NCI-H2171 treated with DMSO at 0.1 percent for 48 hours (cell line): ENCODE data around the gene ABCG1.
"Not testable (repeated sequence)": the region's sequence is repeated elsewhere in the genome, so short reads cannot be mapped to it uniquely, and the experiment has no call there.

ENCODE experiments used
- DNase-seq: peaks from one replicate; lab custom pipeline; 2025; lab: John Stamatoyannopoulos, UW

Gene ABCG1

DNA sequence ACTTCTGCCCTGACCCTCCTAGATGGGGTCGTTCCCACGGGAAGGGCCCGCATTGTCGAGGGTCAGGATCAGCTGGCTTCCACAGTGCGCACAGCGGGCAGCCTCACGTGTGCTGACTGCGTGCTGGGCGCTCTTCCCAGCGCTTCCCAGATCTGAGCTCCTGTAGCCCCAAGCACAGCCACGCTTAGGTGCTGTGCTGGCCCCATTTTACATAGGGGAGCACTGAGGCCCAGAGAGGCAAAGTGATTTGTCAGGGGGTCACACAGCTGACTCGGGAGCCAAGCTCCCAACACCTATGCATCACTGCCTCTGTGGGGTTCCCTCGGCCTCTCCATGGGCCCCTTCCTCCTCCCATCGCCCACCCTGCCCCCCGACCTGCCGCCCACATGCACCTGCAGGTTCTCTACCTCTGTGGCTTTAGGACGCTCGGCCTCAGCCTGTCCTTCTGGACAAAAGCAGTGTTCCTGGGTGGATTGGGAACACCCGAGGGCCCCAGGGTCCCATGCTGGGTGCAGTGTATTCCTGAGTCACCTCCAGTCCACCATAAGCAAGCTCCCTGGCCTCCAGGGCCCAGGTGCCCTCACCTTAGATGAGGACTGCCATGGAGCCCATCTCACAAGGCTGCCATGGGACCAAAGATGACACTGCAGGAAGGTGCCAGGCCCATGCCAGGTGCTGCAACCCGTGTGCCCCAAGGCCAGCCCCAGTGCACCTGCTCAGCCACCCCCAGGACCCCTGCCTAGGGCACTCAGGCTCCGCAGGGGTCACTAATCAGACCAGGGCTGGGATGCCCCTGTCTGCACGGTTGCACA lies 73.0 kb downstream of the ABCG1 start:
- DNase-seq = no peak

DNA sequence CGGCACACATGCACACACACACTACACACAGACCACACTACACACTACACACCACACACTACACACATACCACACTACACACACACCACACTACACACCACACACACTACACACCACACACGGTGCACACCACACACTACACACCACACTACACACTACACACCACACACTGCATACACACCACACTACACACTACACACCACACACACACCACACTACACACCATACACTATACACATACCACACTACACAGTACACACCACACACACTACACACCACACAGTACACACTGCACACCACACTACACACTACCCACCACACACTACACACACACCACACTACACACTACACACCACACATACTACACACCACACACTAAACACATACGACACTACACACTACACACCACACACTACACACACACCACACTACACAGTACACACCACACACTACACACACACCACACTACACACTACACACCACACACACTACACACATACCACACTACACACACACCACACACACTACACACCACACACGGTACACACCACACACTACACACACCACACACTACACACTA lies 73.7 kb downstream of the ABCG1 start:
- not testable (repeated sequence) for DNase-seq

DNA sequence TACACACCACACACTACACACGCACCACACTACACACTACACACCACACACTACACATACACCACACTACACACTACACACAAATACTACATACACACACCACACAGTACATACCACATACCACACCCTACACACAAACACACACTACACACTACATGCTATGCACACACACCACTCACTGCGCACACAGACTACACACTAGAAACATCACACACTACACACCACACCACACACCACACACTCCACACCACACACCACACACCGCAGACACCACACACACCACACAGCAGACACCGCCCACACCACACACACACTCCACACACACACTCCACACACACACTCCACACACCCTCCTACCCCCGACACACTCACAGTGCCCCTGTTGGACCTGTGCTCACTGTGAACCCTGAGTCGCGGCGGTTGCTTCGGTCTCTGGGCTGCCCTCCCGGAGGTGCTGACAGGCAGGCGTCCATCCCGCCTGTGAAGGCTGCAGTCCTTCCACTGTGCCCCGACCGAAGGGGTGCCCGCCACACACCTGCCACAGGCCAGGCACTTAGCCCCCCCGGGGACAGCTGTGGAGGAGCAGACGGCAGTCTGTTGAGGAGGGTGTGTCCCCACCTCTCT lies 74.8 kb downstream of the ABCG1 start:
- DNase-seq = peak; percentile 29

DNA sequence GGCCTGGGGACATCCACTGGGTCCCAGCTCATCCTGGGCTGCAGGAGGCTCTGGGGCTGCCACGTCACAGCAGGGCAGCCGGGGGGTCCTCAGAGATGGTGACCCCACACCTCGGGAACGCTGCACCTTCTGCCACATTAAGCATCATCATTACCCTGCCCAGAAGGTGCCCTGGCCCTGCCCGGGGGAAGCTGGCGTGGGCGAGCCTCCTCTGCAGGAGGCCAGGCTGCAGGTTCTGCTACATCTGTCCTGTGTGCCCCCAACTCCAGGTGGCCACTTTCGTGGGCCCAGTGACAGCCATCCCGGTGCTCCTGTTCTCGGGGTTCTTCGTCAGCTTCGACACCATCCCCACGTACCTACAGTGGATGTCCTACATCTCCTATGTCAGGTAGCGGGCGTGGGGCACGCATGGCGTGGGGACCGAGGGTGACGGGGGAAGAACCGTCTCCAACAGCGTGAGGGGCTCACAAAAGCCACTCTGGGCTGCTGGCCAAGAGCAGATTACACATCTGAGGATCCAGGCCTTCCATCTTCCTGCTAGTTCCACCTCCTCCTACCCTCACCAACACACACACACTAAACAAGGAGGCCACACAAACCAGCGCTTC lies 75.4 kb downstream of the ABCG1 start:
- DNase-seq = no peak

DNA sequence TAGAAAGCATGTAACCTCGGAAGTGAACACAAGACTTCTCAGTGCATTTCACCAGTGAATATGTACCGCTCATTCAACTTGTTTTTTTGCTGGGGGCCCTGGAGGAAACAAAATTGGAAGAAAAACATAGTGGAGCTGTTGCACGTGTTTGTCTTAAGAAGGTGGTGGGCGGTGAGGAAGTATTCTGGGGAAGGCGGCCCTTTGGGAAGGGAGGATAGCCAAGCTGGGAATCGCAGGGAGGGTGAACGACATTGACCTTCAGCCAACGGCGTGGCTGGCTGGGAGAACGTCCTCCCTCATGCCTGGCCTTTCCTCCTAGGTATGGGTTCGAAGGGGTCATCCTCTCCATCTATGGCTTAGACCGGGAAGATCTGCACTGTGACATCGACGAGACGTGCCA lies 76.9 kb downstream of the ABCG1 start:
- no peak for DNase-seq

DNA sequence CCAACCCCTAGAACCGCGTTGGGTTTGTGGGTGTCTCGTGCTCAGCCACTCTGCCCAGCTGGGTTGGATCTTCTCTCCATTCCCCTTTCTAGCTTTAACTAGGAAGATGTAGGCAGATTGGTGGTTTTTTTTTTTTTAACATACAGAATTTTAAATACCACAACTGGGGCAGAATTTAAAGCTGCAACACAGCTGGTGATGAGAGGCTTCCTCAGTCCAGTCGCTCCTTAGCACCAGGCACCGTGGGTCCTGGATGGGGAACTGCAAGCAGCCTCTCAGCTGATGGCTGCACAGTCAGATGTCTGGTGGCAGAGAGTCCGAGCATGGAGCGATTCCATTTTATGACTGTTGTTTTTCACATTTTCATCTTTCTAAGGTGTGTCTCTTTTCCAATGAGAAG lies 77.6 kb downstream of the ABCG1 start:
- no peak for DNase-seq

DNA sequence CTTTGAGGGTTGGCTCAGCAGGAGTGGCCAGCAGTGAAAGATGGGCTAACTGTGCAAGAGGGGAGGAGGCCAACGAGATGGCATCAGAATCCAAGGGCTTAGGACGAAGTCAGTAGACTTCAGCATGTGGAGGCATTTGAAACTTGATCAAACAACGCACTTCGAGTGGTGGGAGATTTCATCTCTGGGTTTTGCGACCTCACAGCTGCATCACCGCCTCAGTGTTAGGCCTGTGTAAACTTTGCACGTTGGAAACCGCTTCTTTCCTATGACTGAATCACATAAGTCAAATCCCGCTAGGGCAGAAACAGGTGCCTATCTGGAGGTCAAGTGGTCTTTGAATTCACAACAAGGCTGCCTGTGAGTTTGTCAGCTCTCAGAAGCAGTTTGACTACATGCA lies 78.4 kb downstream of the ABCG1 start:
- DNase-seq = no peak

DNA sequence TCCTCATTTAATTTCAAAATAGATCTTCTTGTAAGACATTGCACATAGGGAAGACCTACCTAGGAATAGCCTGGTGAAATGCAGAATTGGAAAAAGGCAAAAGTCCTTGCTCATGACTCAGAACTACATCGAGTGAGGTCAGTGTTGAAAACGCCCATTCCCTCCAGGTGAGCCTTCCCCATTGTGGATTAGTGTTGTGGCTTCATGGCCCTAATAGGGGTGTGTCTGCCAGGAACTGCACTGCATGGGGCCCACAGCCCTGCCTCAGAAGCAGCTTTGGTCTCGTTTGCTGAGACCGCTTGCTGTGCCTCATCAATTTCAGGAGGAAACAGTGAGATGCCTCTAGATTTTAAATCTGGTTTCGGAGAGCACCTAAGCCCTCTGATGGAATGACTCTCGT lies 79.3 kb downstream of the ABCG1 start:
- no peak for DNase-seq

DNA sequence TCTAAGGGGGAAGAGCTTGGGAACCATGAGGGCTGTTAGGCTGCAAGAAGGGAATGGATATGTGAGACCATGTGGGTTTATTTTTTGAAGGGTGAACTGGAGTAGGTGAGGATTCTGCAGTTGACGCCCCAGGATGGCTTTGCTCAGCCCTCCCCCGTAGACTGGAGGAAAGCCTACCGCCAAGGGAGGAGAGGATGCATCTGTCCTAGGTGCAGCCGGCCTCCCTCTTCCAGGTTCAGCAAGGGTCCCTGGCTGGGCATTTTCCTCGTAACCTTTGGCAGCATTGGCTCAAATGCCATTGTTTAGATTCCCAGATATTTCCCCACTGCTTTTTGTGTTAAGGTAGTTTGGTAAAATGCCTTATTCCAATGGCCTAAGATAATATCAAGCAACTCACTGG lies 79.7 kb downstream of the ABCG1 start:
- DNase-seq = no peak

DNA sequence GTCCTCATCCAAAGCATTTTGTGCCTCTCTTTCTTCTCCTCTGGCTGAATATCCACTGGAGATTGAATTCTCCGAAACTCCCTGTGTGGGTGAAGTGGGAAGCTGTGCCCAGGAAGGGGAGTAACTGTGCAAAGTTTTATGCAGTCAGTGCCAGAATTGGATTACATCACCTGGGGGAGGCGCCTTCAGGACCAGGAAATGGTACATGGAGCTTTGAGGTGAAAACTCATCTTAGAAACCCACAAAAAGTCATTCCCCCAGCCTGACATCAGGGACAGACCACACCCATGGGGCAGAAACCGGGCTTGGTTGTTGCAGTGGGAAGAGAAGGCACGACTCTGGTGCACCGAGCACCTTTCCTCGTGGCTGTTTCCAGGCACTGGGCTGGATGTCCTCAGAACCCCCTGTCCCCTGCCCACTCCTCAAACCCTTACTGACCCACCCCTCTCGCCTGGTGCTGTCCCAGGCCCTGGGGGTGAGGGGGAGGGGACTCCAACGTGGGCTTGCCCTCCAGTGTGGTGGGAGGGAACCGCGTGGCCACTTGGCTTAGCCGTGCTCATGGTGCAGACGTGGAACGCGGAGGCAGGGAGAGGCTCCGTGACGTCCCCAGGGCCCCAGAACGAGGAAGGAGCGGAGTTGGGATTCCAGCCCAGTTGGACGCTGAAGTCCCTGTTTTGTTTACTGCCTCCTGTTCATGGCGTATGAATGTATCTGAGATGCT lies 80.5 kb downstream of the ABCG1 start:
- no peak for DNase-seq

DNA sequence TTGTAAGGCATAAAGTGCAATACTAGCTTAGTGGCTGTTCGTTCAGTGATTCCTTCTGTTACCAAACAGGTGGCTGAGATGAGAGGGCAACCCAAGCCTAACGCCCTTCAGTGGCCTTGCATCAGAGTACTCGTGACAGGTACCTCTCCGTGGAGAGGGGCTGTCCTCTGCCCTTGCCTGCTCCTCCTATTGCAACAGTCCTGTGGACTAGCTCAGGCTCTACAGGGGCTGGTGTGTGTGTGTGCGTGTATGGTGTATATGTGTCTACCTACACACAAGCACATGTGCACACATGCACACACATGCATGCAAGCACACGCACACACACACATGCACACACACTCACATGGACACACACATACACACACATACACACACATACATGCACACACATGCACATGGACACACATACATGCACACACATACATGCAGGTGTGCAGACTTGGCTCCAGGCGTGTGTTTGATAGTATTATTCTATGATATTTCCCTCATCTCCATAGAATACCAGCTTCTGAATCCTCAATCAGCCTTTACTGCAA lies 81.2 kb downstream of the ABCG1 start:
- no peak for DNase-seq

DNA sequence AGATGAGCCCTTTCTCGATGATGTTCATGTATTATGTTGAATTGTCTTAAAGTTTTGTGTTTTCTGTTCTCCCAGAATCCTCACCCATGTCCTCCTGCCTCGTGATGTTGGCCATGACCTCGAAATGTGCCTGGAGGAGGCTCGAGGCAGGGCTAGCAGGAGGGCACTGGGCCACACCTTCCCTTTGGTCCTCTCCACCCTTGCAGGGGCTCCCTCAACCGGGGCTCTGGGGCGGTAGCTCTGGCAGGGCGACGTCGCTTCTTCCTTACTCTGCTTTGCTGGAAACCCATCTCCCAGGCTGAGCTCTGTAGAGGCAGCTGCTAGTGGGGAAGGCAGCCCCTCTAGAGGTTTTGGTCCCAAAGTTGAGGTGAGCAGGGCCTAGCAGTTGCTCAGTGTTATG lies 82.0 kb downstream of the ABCG1 start:
- no peak for DNase-seq

DNA sequence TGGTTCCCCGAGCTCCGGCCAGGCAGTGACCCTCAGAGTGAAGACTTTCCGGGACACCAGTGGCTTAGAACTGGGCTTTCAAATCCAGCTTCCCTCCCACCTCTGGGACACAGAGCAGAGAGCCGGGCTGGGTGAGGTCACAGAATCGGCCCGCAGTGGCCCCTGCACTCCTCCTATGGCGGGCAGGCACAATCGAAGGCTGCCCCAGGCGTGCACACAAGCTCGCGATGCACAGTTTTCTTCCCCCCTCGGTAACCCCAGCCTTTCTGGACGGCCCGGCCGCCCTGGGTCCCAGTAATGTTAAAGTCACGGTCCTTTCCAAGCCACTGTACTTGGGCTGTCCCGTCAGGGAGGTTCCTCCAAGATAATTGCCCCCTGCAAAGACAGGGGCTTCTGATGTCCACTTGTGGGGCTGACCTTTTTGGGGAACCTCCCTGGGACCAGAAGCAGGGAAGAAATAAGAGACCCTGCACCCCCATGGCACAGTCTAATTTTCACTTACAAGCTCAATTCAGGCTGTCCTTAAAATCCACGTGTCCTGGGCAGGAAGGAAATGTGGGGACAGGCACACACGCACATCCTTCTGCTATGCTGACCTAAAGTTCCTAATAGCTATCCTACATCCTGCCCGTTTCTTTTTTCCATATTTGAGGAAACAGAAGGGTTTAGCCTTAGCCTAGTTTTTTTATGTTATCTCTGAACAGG lies 82.6 kb downstream of the ABCG1 start:
- DNase-seq = no peak

DNA sequence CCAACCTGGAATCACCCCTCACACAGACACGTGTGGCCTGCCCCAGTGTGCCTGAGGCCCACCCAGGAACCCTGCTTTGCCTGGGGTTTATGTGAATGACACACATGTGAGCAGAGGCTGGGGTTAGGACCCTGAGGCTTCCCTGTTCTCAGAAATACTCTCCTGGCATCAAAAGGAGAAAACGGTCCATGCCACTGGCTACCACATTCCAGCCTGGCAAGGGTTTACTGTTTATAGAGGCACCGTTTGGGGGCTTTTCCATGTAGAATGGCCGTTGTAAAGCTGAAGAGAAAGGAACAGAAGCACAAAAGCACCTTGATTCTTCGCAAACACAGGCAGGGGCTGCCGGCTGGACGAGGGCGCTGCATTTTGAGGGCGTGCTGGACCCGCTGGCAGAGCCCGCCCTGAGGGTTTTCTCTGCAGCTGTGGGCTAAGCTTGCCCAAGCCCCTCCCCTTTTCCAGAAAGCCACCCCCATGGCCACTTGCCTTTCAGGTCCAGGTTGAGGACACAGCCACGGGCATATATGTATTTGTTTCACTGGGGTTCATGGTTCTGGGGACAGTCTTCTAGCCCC lies 83.2 kb downstream of the ABCG1 start:
- no peak for DNase-seq

DNA sequence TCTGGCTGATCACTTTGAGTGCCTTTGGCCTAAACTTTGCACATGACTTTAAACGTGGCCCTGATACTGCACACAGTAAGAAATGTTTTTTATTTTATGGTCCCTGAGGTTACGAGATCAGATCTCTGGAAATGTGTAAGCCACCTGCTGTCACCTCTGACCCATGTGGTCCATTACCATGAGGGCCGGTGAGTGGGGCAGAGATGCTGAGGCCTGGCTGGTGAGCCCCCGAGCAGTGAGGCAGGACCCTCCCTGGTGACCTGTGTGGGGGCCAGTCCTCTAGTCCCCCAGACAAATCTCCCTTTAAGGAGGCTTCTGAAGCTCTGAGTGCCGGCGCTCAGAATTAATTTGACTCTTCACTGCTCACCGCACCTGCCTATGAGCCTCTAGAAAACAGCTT lies 83.9 kb downstream of the ABCG1 start:
- DNase-seq = no peak

DNA sequence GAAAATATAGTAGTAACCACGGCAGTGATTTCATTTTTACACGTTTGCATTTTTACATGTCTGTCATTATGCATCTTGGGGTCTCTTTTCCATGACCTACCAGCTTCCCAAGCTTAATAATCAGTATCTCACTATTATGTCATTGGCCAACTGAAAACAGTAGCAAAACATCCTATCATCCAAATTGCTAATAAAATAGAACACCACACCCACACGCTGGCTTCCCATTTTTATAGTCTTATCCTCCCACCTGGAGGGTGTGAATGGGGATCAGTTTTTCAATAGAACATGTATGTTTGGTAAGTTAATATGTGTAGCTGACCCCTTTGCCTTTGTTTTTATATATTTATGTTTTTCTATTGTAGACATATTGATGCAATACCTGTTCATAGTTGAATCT lies 84.5 kb downstream of the ABCG1 start:
- DNase-seq = no peak

DNA sequence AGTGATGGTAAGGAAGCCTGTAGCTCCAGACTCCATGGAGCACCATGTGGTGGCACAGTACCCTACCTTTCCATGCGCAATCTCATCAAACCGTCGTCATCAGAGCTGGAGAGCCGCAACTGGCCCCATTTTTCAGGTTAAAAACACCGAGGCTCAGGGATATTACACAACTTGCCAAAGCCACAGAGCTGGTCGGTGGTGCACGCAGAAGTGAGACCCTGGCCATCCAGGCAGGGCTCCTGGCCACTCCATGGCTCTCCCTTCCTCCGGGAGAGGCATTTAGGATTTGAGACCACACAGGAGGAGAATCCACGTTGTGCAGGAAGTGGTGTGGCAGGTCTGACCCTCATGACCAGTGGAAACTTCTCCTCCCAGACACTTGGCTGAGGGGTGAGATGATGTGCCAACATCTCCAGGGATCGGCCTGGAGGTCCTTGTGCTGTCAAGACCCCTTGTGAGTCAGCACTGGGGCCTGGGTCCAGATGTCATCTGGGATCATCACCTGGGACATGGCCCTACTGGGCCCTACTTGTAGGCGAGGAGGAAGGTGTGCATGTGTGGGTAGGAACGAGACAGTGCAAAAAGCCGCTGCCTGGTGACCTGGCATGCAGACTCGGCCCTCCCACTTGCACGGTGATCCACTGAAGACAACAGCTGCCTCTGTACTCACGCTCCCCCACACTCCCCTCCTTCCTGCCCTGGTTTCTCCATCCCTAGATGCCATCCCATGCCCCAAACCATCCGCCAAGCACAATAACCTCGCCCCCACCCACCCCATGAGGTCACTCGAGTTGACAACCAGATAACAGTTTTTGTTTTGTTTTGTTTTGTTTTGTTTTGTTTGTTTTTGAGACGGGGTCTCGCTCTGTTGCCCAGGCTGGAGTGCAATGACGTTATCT lies 85.9 kb downstream of the ABCG1 start:
- DNase-seq = no peak

DNA sequence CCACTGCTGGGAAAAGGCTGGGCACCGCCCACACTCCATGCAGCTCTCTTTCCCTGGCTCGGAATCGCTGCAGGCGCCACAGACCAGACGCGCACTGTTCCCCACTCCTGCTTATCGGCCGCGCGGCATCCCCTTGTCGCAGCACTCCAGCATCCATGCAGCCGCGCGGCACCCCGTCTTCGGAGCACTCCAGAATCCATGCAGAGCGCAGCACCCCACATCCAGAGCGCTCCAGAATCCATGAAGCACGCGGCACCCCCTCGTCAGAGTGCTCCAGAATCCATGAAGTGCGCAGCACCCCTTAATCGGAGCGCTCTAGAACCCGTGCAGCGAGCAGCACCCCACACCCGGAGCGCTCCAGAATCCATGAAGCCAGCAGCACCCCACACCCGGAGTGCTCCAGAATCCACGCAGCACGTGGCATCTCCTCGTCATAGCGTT lies 86.8 kb downstream of the ABCG1 start:
- no peak for DNase-seq

DNA sequence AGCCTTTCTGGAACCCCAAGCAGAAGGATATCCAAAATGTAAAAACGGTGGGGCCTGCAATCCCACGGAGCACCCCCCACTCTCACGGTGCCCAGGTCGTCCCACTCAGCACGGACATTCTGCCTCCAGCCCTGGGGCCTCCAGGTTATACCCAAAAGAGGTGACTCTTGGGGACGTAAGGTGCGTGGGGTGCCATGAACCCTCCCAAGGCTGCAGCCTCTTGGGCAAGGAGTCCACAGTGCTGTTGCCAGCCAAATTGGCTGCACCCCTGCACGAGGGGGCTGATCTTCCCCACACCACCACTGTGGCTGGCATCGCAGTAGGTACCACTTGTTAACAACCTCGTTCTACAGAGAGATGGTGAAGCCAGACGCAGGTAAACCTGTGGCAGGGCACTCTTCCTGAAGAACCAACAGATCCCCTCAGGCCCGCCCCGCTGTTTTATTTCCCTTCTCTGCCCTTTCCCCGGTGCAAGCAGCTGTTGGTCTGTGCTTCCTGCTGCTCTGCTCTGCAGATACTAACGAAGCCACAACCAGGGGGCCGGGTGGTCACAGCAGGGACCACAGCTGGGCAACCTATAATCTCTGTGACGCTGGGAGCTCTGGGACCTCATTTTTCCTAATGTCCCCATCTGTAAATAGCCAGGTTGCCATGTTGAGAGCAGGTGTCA lies 87.6 kb downstream of the ABCG1 start:
- DNase-seq = peak; percentile 75
